Hepatocyte (in vitro differentiated cells): ENCODE data around the gene GUCY2C. TPM values are rescaled to one million over a fixed set of nuclear protein-coding genes. Genes with fewer than 3 reads are reported as not detected.

Experiments
- DNase-seq: peaks from one replicate; pipeline ENCODE4 v3.0.0-alpha.2; 2016; ENCODE audit warnings: low spot score
- H2AFZ ChIP-seq: fragments of 200-600 bp; sonication (generic); 2 replicates; pipeline ENCODE4 v1.6.0; 2016; ENCODE audit warnings: antibody characterized with exemption, mild to moderate bottlenecking
- H3K27ac ChIP-seq: fragments of 200-600 bp; sonication (generic); 2 replicates; pipeline ENCODE4 v1.5.1; 2016; ENCODE audit warnings: mild to moderate bottlenecking
- H3K27me3 ChIP-seq: fragments of 200-600 bp; sonication (generic); 2 replicates; pipeline ENCODE4 v1.6.1; 2016
- H3K36me3 ChIP-seq: fragments of 200-600 bp; sonication (generic); replicated peaks from 2 replicates; pipeline ENCODE4 v1.5.1; 2016; ENCODE audit warnings: low read depth; ENCODE audit not compliant: insufficient read depth
- H3K4me1 ChIP-seq: fragments of 200-600 bp; sonication (generic); 2 replicates; pipeline ENCODE4 v1.5.1; 2016; ENCODE audit warnings: mild to moderate bottlenecking, moderate library complexity; ENCODE audit not compliant: insufficient read depth
- H3K4me2 ChIP-seq: fragments of 200-600 bp; sonication (generic); 2 replicates; pipeline ENCODE4 v1.6.0; 2016
- H3K4me3 ChIP-seq: fragments of 200-600 bp; sonication (generic); 2 replicates; pipeline ENCODE4 v1.5.1; 2016; ENCODE audit warnings: mild to moderate bottlenecking
- H3K79me2 ChIP-seq: fragments of 200-600 bp; sonication (generic); 2 replicates; pipeline ENCODE4 v1.6.0; 2017; ENCODE audit warnings: mild to moderate bottlenecking
- H3K9me2 ChIP-seq: fragments of 200-600 bp; sonication (generic); replicated peaks from 2 replicates; pipeline ENCODE4 v1.6.0; 2017; ENCODE audit warnings: mild to moderate bottlenecking; ENCODE audit not compliant: insufficient read depth
- H3K9me3 ChIP-seq: fragments of 200-600 bp; sonication (generic); 2 replicates; pipeline ENCODE4 v1.5.1; 2016; ENCODE audit warnings: low read depth, mild to moderate bottlenecking
- H4K20me1 ChIP-seq: fragments of 200-600 bp; sonication (generic); 2 replicates; pipeline ENCODE4 v1.6.0; 2016; ENCODE audit warnings: mild to moderate bottlenecking; ENCODE audit not compliant: insufficient read depth, poor library complexity, severe bottlenecking
- CTCF ChIP-seq: fragments of 200-600 bp; sonication (generic); IDR thresholded peaks from 2 replicates; pipeline ENCODE4 v1.5.1; 2016; ENCODE audit warnings: antibody characterized with exemption, mild to moderate bottlenecking; ENCODE audit not compliant: poor library complexity
- EZH2 ChIP-seq: fragments of 200-600 bp; sonication (generic); IDR thresholded peaks from 2 replicates; pipeline ENCODE4 v1.6.1; 2016; ENCODE audit warnings: antibody characterized with exemption, mild to moderate bottlenecking, borderline replicate concordance
- EZH2phosphoT487 ChIP-seq: fragments of 200-600 bp; sonication (generic); IDR thresholded peaks from one replicate; pipeline ENCODE4 v1.6.1; 2018; ENCODE audit warnings: antibody characterized with exemption, mild to moderate bottlenecking, low read depth, moderate library complexity; ENCODE audit not compliant: unreplicated experiment, severe bottlenecking
- WGBS: methylation state at CpG from one replicate; pipeline ENCODE4 v1.1.6; 2016; ENCODE audit warnings: low lambda C conversion rate; ENCODE audit errors: missing lambda C conversion rate; 5-methylcytosine and 5-hydroxymethylcytosine counted together
- polyA plus RNA-seq: library from polyadenylated mRNA; unstranded; fragments of >200 nt; fragmentation: Nextera tagmentation; extraction: Ambion mirVana; gene quantifications from 2 replicates; pipeline ENCODE4 v1.2.1, GENCODE V29; 2016
- total RNA-seq: library from RNA; depleted of rRNA; stranded (reverse); fragments of >200 nt; gene quantifications from 2 replicates; pipeline ENCODE4 v1.2.3, GENCODE V29; 2014

The GUCY2C gene
- total and polyA plus RNA-seq, 2 experiments from 2014 or later = 26.5 to 47.6 TPM

DNA sequence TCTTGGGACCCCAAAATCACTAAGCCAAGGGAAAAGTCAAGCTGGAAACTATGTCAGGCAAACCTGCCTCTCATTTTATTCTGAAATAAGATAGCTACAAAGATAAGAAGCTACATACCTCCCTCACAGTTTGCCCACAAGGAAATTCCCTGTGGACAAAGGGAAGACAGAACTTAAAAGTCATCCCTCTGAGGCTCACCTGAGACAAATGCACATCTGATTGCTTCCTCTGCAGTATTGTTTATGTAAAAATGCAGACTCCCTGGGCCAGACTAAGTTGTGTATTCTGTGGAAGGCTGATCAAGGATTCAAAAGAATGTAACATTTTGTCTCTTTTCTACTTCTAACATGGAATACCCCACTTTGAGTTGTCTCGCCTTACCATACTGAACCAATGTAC lies 126.2 kb downstream of the GUCY2C start:
- WGBS = 96% methylated on average over 1 of the region's 1 CpG
- no peak overlapping the region for H3K4me3 ChIP-seq
- no peak overlapping the region for H3K27ac ChIP-seq
- DNase-seq = no peak
- TF ChIP-seq CTCF (no peak), EZH2 (no peak), EZH2phosphoT487 (no peak)
- H3K9me3 ChIP-seq = no peaks in the 10 kb centered on the region
- peaks cover 2% of the 10 kb centered on the region for H3K79me2 ChIP-seq
- no peak overlapping the region for H2AFZ ChIP-seq
- no peaks in the 10 kb centered on the region for H3K9me2 ChIP-seq
- peaks cover 3% of the 10 kb centered on the region for H3K4me1 ChIP-seq
- H3K27me3 ChIP-seq = no peaks in the 10 kb centered on the region
- no peaks in the 10 kb centered on the region for H3K36me3 ChIP-seq
- no peak overlapping the region for H3K4me2 ChIP-seq
- H4K20me1 ChIP-seq = no peaks in the 10 kb centered on the region

GRCh38 chr12:14567351-14568162 lies 128.8 kb downstream of the GUCY2C start, which contains the start of gene PLBD1:
Gene PLBD1, minus strand, starts transcription at chr12:14567883. Its CDS starts 187 bp downstream, at chr12:14567696.
- Histone ChIP-seq H3K4me2 (peak within 1 kb of the TSS; percentile 83), H3K9me2 (no peaks in the 10 kb centered on the region), H3K27me3 (no peaks in the 10 kb centered on the region), H3K79me2 (peaks cover 2% of the 10 kb centered on the region), H3K4me3 (peak within 1 kb of the TSS; percentile 36), H3K27ac (peak within 1 kb of the TSS; percentile 51), H3K36me3 (no peaks in the 10 kb centered on the region), H3K4me1 (peaks cover 8% of the 10 kb centered on the region), H4K20me1 (no peaks in the 10 kb centered on the region), H2AFZ (peak within 1 kb of the TSS; percentile 88), H3K9me3 (no peaks in the 10 kb centered on the region)
- TF ChIP-seq EZH2phosphoT487 (no peak), CTCF (no peak), EZH2 (no peak)
- peak; percentile 67 for DNase-seq
- WGBS = 6% methylated on average over 76 of the region's 76 CpGs

DNA sequence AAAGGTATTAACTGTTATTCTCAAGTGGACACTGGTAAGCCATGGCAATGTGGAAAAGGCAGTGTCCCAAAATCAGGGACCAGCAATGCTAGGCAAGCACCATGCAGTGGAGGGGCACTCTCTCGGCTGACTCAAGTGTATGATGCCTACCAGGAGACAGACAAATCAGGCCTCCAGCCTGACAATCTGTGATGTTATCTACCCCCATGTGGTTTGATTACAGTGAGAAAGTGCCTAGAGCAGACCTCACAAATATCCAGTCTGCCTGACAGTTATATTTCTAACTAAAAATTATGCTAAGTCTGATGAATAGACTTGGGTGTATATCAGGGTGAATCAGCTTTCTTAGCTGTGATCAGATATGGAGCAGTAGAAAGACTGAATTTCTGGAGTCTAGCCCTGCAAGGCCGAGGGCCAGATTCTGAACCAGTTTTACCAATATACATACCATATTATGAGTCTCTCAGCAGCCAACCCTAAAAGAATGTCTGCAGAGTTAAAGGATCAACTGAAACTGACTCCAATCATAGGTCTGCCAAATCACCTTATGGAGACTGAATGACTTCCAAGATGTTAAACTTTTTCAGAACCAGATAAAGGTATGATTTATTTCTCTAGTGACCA lies 132.0 kb downstream of the GUCY2C start:
- Histone ChIP-seq H3K27me3 (no peaks in the 10 kb centered on the region), H3K27ac (no peak overlapping the region), H2AFZ (no peak overlapping the region), H3K4me1 (peaks cover 5% of the 10 kb centered on the region), H3K4me2 (no peak overlapping the region), H3K9me3 (no peaks in the 10 kb centered on the region), H3K36me3 (no peaks in the 10 kb centered on the region), H3K9me2 (no peaks in the 10 kb centered on the region), H3K79me2 (peaks cover 2% of the 10 kb centered on the region), H4K20me1 (no peaks in the 10 kb centered on the region), H3K4me3 (no peak overlapping the region)
- TF ChIP-seq CTCF (no peak), EZH2 (no peak), EZH2phosphoT487 (no peak)
- WGBS = 65% methylated on average over 2 of the region's 2 CpGs
- DNase-seq = no peak
